Esophagus muscularis mucosa (tissue), 4 donors: Measurements from ENCODE around the gene C12orf43. TPM values are rescaled to one million over a fixed set of nuclear protein-coding genes. Genes with fewer than 3 reads are reported as not detected.

Experiments used
- DNase-seq: peaks from one replicate; pipeline ENCODE4 v3.0.0-alpha.2; 2017; ENCODE audit errors: extremely low spot score
- H3K27ac ChIP-seq, 4 donors: fragments of 200-600 bp; sonication (generic); replicated peaks in 1 of 4; 1 replicate in 3 of 4; 2 replicates in 1 of 4; pipeline ENCODE4 v1.5.1; 2016 to 2019; ENCODE audit warnings: mild to moderate bottlenecking in 1 of 4
- H3K27me3 ChIP-seq, 4 donors: fragments of 200-600 bp; sonication (generic); one replicate each; pipeline versions ENCODE4 v1.5.1 to v1.6.0; 2016 to 2019
- H3K36me3 ChIP-seq, 4 donors: fragments of 200-600 bp; sonication (generic); one replicate each; pipeline ENCODE4 v1.5.1; 2016 to 2019
- H3K4me1 ChIP-seq, 4 donors: fragments of 200-600 bp; sonication (generic); one replicate each; pipeline ENCODE4 v1.5.1; 2016 to 2019
- H3K4me3 ChIP-seq, 4 donors: fragments of 200-600 bp; sonication (generic); 1 replicate in 2 of 4; 2 replicates in 2 of 4; pipeline ENCODE4 v1.5.1; 2016 to 2019; ENCODE audit warnings: mild to moderate bottlenecking in 4 of 4, moderate library complexity in 1 of 4
- H3K9me3 ChIP-seq, 4 donors: fragments of 200-600 bp; sonication (generic); 1 replicate in 3 of 4; 2 replicates in 1 of 4; pipeline ENCODE4 v1.5.1; 2016 to 2019
- CTCF ChIP-seq, 3 experiments: fragments of 200-600 bp in 2 of 3; fragments of 450-650 bp in 1 of 3; sonication (generic) in 2 of 3; IDR thresholded peaks; one replicate each; pipeline ENCODE4 v1.5.1; 2017 to 2019; ENCODE audit warnings: antibody characterized with exemption in 3 of 3, mild to moderate bottlenecking in 2 of 3, moderate library complexity in 1 of 3
- EP300 ChIP-seq: sonication (generic); formaldehyde crosslinking; IDR thresholded peaks from one replicate; pipeline ENCODE4 v1.6.1; 2017; ENCODE audit warnings: antibody characterized with exemption
- POLR2A ChIP-seq: fragments of 450-650 bp; IDR thresholded peaks from one replicate; pipeline ENCODE4 v1.6.1; 2017; ENCODE audit warnings: antibody characterized with exemption, moderate library complexity, mild to moderate bottlenecking, low read depth
- POLR2AphosphoS5 ChIP-seq, 2 donors: sonication (generic); formaldehyde crosslinking; IDR thresholded peaks; one replicate each; pipeline ENCODE4 v1.6.1; 2017; ENCODE audit warnings: antibody characterized with exemption in 2 of 2
- WGBS: methylation state at CpG from one replicate; pipeline ENCODE4 v1.1.5; 2018; 5-methylcytosine and 5-hydroxymethylcytosine counted together
- intact Hi-C: fragments of 100-400 bp; cut with DNase I; formaldehyde crosslinking; loops from one replicate; pipeline ENCODE4 v1.15.1; 2023
- total RNA-seq, 4 donors: library from RNA; depleted of rRNA; stranded (reverse); fragments of >200 nt; gene quantifications; one replicate each; pipeline versions ENCODE4 v1.1.0 to v1.2.1, GENCODE V29; 2016

C12orf43 gene
- total RNA-seq, 4 donors from 2014 or later, result 14.5 to 22.6 (median 18.5) TPM

GRCh38 chr12:120996133-120996746 lies 20.0 kb downstream of the C12orf43 start:
- Histone ChIP-seq H3K36me3 (peaks cover 0 to 7% (median 3%) of the 10 kb centered on the region in 4 donors), H3K4me3 (no peak overlapping the region), H3K4me1 (peaks cover 0 to 7% (median 0%) of the 10 kb centered on the region in 4 donors), H3K9me3 (no peaks in the 10 kb centered on the region), H3K27me3 (peaks cover 0 to 35% (median 7%) of the 10 kb centered on the region in 4 donors), H3K27ac (no peak overlapping the region)
- TF ChIP-seq POLR2A (no peak), CTCF (IDR thresholded peaks at IDR 0.05) (no peak), EP300 (no peak), POLR2AphosphoS5 (IDR thresholded peaks at IDR 0.05) (no peak)
- DNase-seq, result no peak
- 74% methylated on average over 7 of the region's 11 CpGs for WGBS
- intact Hi-C loops, result no loop called here

GRCh38 chr12:120994589-120995337 lies 21.5 kb downstream of the C12orf43 start:
- no peak for TF ChIP-seq POLR2A
- no peak for TF ChIP-seq CTCF (IDR thresholded peaks at IDR 0.05)
- no peak for TF ChIP-seq POLR2AphosphoS5 (IDR thresholded peaks at IDR 0.05)
- TF ChIP-seq EP300, result no peak
- no peaks in the 10 kb centered on the region for H3K36me3 ChIP-seq
- intact Hi-C loops, result no loop called here
- no peak for DNase-seq
- no peak overlapping the region for H3K4me3 ChIP-seq
- H3K4me1 ChIP-seq, result peaks cover 0 to 7% (median 0%) of the 10 kb centered on the region in 4 donors
- no peak overlapping the region for H3K27ac ChIP-seq
- WGBS, result 95% methylated on average over 2 of the region's 2 CpGs
- H3K9me3 ChIP-seq, result no peaks in the 10 kb centered on the region
- H3K27me3 ChIP-seq, result peaks cover 0 to 35% (median 7%) of the 10 kb centered on the region in 4 donors

- peaks cover 0 to under 1% (median 0%) of the 10 kb centered on the region in 4 donors for H3K4me1 ChIP-seq
- no peak overlapping the region for H3K4me3 ChIP-seq
- WGBS, result 92% methylated on average over 15 of the region's 15 CpGs
- no peaks in the 10 kb centered on the region for H3K36me3 ChIP-seq
- DNase-seq, result no peak
- H3K9me3 ChIP-seq, result no peaks in the 10 kb centered on the region
- TF ChIP-seq CTCF (IDR thresholded peaks at IDR 0.05) (no peak), POLR2A (no peak), EP300 (no peak)
- H3K27ac ChIP-seq, result no peak overlapping the region
- H3K27me3 ChIP-seq, result peaks cover 0 to 29% (median 7%) of the 10 kb centered on the region in 4 donors
- intact Hi-C loops, result no loop called here
These were observed 22.2 kb downstream of the C12orf43 start for GRCh38 chr12:120994059-120994458.

GRCh38 chr12:120993496-120993895 lies 22.8 kb downstream of the C12orf43 start:
- Histone ChIP-seq H3K27ac (no peak overlapping the region), H3K36me3 (no peaks in the 10 kb centered on the region), H3K4me1 (no peaks in the 10 kb centered on the region), H3K27me3 (peaks cover 0 to 23% (median 4%) of the 10 kb centered on the region in 4 donors), H3K4me3 (no peak overlapping the region), H3K9me3 (no peaks in the 10 kb centered on the region)
- intact Hi-C loops, result no loop called here
- no peak for TF ChIP-seq CTCF (IDR thresholded peaks at IDR 0.05)
- TF ChIP-seq POLR2AphosphoS5 (IDR thresholded peaks at IDR 0.05), result no peak
- TF ChIP-seq POLR2A, result no peak
- TF ChIP-seq EP300, result no peak
- no peak for DNase-seq
- 83% methylated on average over 11 of the region's 11 CpGs for WGBS
